HepG2 (cell line): Measurements from ENCODE around the gene GPR173. TPM values are rescaled to one million over a fixed set of nuclear protein-coding genes. Genes with fewer than 3 reads are reported as not detected.

Experiments used
- BRCA1 ChIP-seq: sonication (generic); formaldehyde crosslinking; IDR thresholded peaks from 2 replicates; pipeline ENCODE4 v1.4.0; 2020; ENCODE audit warnings: missing genetic modification reagents
- CBX1 ChIP-seq: IDR thresholded peaks from one replicate; pipeline ENCODE4 v1.6.1; 2016; ENCODE audit warnings: antibody characterized with exemption, low read depth
- HDAC1 ChIP-seq: sonication (generic); formaldehyde crosslinking; IDR thresholded peaks from 2 replicates; pipeline ENCODE4 v1.5.1; 2020; ENCODE audit warnings: mild to moderate bottlenecking, missing genetic modification reagents
- MAZ ChIP-seq, 2 experiments: sonication (generic) in 1 of 2; formaldehyde crosslinking in 1 of 2; IDR thresholded peaks; 2 replicates each; pipeline versions ENCODE4 v1.5.0 to v1.6.1; 2012 to 2020; ENCODE audit warnings: low read depth in 2 of 2, mild to moderate bottlenecking in 2 of 2, borderline replicate concordance in 1 of 2, improper control_type of control experiment in 1 of 2, low read length in 1 of 2, missing genetic modification reagents in 1 of 2, moderate library complexity in 1 of 2
- MBNL3 ChIP-seq: fragments of 250-450 bp; sonication (Bioruptor Pico); conservative IDR thresholded peaks from 2 replicates; pipeline ENCODE4 v1.8.0; 2022; ENCODE audit warnings: mild to moderate bottlenecking, inconsistent platforms
- PHF21A ChIP-seq: sonication (generic); formaldehyde crosslinking; IDR thresholded peaks from 2 replicates; pipeline ENCODE4 v1.5.0; 2020; ENCODE audit warnings: mild to moderate bottlenecking, missing genetic modification reagents
- TOPORS ChIP-seq: sonication (generic); formaldehyde crosslinking; IDR thresholded peaks from 2 replicates; pipeline ENCODE4 v1.8.0; 2023; ENCODE audit warnings: mild to moderate bottlenecking, missing genetic modification reagents
- ZNF160 ChIP-seq: sonication (generic); formaldehyde crosslinking; IDR thresholded peaks from 2 replicates; pipeline ENCODE4 v1.8.0; 2022; ENCODE audit warnings: mild to moderate bottlenecking, inconsistent platforms, missing genetic modification reagents
- ZNF276 ChIP-seq: sonication (generic); formaldehyde crosslinking; IDR thresholded peaks from 2 replicates; pipeline ENCODE4 v1.4.0; 2020; ENCODE audit warnings: mild to moderate bottlenecking, low read depth, missing genetic modification reagents
- ZNF709 ChIP-seq: sonication (generic); formaldehyde crosslinking; IDR thresholded peaks from 2 replicates; pipeline ENCODE4 v1.5.0; 2020; ENCODE audit warnings: mild to moderate bottlenecking, missing genetic modification reagents
- polyA plus RNA-seq, 8 experiments: library from polyadenylated mRNA; depleted of rRNA in 3 of 8; stranded (reverse) in 7 of 8; unstranded in 1 of 8; fragments of >200 nt; fragmentation: Illumina TruSeq in 4 of 8; extraction: Trizol in 4 of 8; gene quantifications; 2 replicates each; pipeline versions ENCODE4 v1.2.1 to v1.2.3, GENCODE V29; 2011 to 2016; ENCODE audit warnings: low read depth in 4 of 8, missing spikeins in 1 of 8, mixed read lengths in 1 of 8; ENCODE audit not compliant: insufficient read depth in 1 of 8
- total RNA-seq, 5 experiments: library from RNA; depleted of rRNA; stranded (reverse); fragments of >200 nt; fragmentation: Illumina TruSeq; extraction: Trizol; gene quantifications; 2 replicates each; pipeline ENCODE4 v1.2.3, GENCODE V29; 2016; ENCODE audit warnings: low read depth in 1 of 5
- TF ChIP-seq, protein P1 (sequence below), 2 experiments: sonication (generic) in 1 of 2; formaldehyde crosslinking in 1 of 2; IDR thresholded peaks; 2 replicates each; pipeline versions ENCODE4 v1.6.1 to v1.9.0; 2014 to 2022; ENCODE audit warnings: antibody characterized with exemption in 1 of 2, borderline replicate concordance in 1 of 2, inconsistent platforms in 1 of 2, low read depth in 1 of 2, missing genetic modification reagents in 1 of 2
- TF ChIP-seq, protein P2 (sequence below): sonication (generic); formaldehyde crosslinking; IDR thresholded peaks from 2 replicates; pipeline ENCODE4 v1.8.1; 2022; ENCODE audit warnings: low read depth, mild to moderate bottlenecking, missing genetic modification reagents
- TF ChIP-seq, protein P3 (sequence below): sonication (generic); formaldehyde crosslinking; conservative IDR thresholded peaks from 2 replicates; pipeline ENCODE4 v1.4.0; 2020; ENCODE audit warnings: missing genetic modification reagents
- TF ChIP-seq, protein P4 (sequence below): sonication (generic); formaldehyde crosslinking; IDR thresholded peaks from 2 replicates; pipeline ENCODE4 v1.5.0; 2020; ENCODE audit warnings: mild to moderate bottlenecking, low read depth, missing genetic modification reagents, borderline replicate concordance

Gene GPR173
- total and polyA plus RNA-seq, 2 of the 13 experiments (the other 11 are each of a cell fraction or from before 2014, with no cell fraction given), result 0.04 TPM; not detected in 1

DNA sequence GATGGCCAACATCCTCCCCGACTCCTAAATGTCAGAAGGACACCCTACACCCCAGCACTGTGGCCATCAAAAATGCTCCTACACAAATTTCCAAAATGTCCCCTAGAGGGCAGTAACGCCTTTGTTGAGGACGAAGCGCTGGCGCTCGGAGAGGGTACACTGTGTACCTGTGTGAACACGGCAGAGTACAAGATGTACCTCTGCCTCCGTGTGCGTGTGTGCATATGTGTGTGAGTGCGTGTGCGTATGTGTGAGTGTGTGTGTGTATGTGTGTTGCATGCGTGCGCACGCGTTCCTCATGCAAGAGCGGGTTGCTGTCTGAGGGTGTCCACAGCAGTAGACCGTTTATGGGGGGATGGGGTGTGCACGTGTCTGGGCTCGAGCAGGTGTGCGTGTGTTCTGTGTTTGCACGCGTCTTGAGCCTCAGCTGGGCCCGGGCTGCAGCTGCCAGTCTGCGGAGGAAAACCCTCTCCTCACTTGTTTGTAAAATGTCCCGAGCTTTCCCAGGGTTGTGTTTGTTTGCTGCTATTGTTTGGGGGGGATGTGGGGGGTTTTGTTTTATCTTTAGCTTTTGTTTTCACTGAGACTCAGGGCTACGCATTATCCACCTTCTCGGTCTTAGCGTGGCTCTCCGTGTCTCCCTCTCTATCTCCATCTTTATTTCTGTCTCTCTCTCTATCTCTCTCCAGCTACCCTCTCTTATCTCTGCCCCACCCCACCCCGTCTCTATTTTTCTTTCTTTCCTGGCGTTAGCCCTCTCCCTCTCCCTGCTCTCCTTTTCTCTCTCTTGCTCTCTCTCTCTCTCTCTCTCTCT lies 23.2 kb downstream of the GPR173 start (continued):
- TF ChIP-seq, protein P1, sequence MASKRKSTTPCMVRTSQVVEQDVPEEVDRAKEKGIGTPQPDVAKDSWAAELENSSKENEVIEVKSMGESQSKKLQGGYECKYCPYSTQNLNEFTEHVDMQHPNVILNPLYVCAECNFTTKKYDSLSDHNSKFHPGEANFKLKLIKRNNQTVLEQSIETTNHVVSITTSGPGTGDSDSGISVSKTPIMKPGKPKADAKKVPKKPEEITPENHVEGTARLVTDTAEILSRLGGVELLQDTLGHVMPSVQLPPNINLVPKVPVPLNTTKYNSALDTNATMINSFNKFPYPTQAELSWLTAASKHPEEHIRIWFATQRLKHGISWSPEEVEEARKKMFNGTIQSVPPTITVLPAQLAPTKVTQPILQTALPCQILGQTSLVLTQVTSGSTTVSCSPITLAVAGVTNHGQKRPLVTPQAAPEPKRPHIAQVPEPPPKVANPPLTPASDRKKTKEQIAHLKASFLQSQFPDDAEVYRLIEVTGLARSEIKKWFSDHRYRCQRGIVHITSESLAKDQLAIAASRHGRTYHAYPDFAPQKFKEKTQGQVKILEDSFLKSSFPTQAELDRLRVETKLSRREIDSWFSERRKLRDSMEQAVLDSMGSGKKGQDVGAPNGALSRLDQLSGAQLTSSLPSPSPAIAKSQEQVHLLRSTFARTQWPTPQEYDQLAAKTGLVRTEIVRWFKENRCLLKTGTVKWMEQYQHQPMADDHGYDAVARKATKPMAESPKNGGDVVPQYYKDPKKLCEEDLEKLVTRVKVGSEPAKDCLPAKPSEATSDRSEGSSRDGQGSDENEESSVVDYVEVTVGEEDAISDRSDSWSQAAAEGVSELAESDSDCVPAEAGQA (IDR thresholded peaks at IDR 0.05; ENCODE audit: low read depth), result no peak
- TF ChIP-seq, protein P1 (CRISPR knock-in tag; IDR thresholded peaks at IDR 0.05; ENCODE audit: borderline replicate concordance), result no peak
- TF ChIP-seq CBX1, result no peak
- TF ChIP-seq, protein P2, sequence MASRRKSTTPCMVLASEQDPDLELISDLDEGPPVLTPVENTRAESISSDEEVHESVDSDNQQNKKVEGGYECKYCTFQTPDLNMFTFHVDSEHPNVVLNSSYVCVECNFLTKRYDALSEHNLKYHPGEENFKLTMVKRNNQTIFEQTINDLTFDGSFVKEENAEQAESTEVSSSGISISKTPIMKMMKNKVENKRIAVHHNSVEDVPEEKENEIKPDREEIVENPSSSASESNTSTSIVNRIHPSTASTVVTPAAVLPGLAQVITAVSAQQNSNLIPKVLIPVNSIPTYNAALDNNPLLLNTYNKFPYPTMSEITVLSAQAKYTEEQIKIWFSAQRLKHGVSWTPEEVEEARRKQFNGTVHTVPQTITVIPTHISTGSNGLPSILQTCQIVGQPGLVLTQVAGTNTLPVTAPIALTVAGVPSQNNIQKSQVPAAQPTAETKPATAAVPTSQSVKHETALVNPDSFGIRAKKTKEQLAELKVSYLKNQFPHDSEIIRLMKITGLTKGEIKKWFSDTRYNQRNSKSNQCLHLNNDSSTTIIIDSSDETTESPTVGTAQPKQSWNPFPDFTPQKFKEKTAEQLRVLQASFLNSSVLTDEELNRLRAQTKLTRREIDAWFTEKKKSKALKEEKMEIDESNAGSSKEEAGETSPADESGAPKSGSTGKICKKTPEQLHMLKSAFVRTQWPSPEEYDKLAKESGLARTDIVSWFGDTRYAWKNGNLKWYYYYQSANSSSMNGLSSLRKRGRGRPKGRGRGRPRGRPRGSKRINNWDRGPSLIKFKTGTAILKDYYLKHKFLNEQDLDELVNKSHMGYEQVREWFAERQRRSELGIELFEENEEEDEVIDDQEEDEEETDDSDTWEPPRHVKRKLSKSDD, result no peak
- no peak for TF ChIP-seq MBNL3 (CRISPR knock-in tag)
- no peak for TF ChIP-seq ZNF709 (CRISPR knock-in tag)
- TF ChIP-seq, protein P3, sequence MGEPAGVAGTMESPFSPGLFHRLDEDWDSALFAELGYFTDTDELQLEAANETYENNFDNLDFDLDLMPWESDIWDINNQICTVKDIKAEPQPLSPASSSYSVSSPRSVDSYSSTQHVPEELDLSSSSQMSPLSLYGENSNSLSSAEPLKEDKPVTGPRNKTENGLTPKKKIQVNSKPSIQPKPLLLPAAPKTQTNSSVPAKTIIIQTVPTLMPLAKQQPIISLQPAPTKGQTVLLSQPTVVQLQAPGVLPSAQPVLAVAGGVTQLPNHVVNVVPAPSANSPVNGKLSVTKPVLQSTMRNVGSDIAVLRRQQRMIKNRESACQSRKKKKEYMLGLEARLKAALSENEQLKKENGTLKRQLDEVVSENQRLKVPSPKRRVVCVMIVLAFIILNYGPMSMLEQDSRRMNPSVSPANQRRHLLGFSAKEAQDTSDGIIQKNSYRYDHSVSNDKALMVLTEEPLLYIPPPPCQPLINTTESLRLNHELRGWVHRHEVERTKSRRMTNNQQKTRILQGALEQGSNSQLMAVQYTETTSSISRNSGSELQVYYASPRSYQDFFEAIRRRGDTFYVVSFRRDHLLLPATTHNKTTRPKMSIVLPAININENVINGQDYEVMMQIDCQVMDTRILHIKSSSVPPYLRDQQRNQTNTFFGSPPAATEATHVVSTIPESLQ (CRISPR knock-in tag), result no peak
- no peak for TF ChIP-seq TOPORS (CRISPR knock-in tag)
- no peak for TF ChIP-seq BRCA1
- TF ChIP-seq ZNF160, result no peak
- TF ChIP-seq, protein P4, sequence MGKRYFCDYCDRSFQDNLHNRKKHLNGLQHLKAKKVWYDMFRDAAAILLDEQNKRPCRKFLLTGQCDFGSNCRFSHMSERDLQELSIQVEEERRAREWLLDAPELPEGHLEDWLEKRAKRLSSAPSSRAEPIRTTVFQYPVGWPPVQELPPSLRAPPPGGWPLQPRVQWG, result no peak
- TF ChIP-seq MAZ (IDR thresholded peaks at IDR 0.05; ENCODE audit: borderline replicate concordance, low read depth, low read length), result no peak
- no peak for TF ChIP-seq MAZ (CRISPR knock-in tag; IDR thresholded peaks at IDR 0.05; ENCODE audit: low read depth)
- TF ChIP-seq ZNF276 (CRISPR knock-in tag), result no peak
- 0 out of 2 replicates have a peak, but pooled peaks have one; percentile 19 for TF ChIP-seq HDAC1 (CRISPR knock-in tag)
- TF ChIP-seq PHF21A (CRISPR knock-in tag), result no peak
